ENCODE data around the gene NNMT. TPM values are rescaled to one million over a fixed set of nuclear protein-coding genes. Genes with fewer than 3 reads are reported as not detected.

Gene NNMT
- total RNA-seq, 1 experiment from 2014 or later: not detected

DNA sequence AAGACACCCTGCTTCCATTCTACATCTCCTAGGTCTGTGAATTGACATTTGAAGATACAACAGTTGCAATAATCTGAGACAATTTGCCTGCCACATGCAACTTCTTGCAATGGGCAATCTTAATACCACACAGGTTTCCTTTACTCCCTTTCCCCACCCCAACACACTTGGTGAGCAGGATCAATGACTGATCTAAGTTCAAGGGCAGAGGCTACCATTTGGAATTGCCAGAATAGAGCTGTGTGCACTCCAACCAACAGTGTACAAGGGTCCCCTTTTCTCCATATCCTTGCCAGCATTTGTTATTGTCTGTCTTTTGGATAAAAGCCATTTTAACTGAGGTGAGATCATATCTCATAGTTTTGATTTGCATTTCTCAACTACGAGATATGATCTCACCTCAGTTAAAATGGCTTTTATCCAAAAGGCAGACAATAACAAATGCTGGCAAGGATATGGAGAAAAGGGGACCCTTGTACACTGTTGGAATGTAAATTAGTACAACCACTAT lies 2.9 kb upstream of the NNMT start:
- no peak overlapping the region for H4K91ac ChIP-seq (ENCODE audit: insufficient read length, low read depth, low read length)
- Mint-ChIP-seq H3K4me3 (no peak overlapping the region), H3K9me3 (peaks cover 0 to 3% of the 10 kb centered on the region in 2 experiments; a peak in 1 of 5 replicates), H3K36me3 (ENCODE audit: insufficient read depth in 1 of 3, low read depth in 3 of 3) (no peaks in the 10 kb centered on the region; a peak in 1 of 7 replicates), H3K27me3 (ENCODE audit: low read depth) (no peaks in the 10 kb centered on the region; the same call in 1 of the 2 replicates), H3K27ac (no peak overlapping the region), H3K4me1 (peaks cover 4 to 14% of the 10 kb centered on the region in 2 experiments)
- no peaks in the 10 kb centered on the region for H3K27me3 ChIP-seq (ENCODE audit: insufficient read depth, low read length)
- no peak overlapping the region for H3K23ac ChIP-seq (ENCODE audit: insufficient read length, low read depth, low read length)
- no peak overlapping the region for H3K4me2 ChIP-seq (ENCODE audit: insufficient read depth, insufficient read length, low read length)
- no peak overlapping the region for H2BK120ac ChIP-seq (ENCODE audit: low read depth, low read length, poor library complexity, severe bottlenecking)
- H2AFZ ChIP-seq (ENCODE audit: low read length): no peak overlapping the region
- no peak for DNase-seq
- no peak overlapping the region for H2BK20ac ChIP-seq (ENCODE audit: low read depth, low read length, poor library complexity, severe bottlenecking)
- no peaks in the 10 kb centered on the region for H3K4me1 ChIP-seq (ENCODE audit: insufficient read depth, low read length)
- no peaks in the 10 kb centered on the region for H3K9me3 ChIP-seq (ENCODE audit: control insufficient read depth, low read depth, low read length)
- H4K20me1 ChIP-seq (ENCODE audit: control insufficient read depth, insufficient read depth, insufficient read length): no peaks in the 10 kb centered on the region
- H3K18ac ChIP-seq (ENCODE audit: insufficient read length, low read depth, low read length): no peak overlapping the region
- no peak overlapping the region for H3K56ac ChIP-seq (ENCODE audit: insufficient read length, low read depth, low read length)
- H3K27ac ChIP-seq (ENCODE audit: insufficient read length, low read depth, low read length): no peak overlapping the region
- no peak overlapping the region for H3K9ac ChIP-seq (ENCODE audit: extremely low read depth, insufficient read length, low read length)
- H4K5ac ChIP-seq (ENCODE audit: insufficient read length, low read depth, low read length): no peak overlapping the region
- TF ChIP-seq, protein P1, sequence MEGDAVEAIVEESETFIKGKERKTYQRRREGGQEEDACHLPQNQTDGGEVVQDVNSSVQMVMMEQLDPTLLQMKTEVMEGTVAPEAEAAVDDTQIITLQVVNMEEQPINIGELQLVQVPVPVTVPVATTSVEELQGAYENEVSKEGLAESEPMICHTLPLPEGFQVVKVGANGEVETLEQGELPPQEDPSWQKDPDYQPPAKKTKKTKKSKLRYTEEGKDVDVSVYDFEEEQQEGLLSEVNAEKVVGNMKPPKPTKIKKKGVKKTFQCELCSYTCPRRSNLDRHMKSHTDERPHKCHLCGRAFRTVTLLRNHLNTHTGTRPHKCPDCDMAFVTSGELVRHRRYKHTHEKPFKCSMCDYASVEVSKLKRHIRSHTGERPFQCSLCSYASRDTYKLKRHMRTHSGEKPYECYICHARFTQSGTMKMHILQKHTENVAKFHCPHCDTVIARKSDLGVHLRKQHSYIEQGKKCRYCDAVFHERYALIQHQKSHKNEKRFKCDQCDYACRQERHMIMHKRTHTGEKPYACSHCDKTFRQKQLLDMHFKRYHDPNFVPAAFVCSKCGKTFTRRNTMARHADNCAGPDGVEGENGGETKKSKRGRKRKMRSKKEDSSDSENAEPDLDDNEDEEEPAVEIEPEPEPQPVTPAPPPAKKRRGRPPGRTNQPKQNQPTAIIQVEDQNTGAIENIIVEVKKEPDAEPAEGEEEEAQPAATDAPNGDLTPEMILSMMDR (conservative IDR thresholded peaks at IDR 0.05): no peak
- no CpG with 5 or more reads among the region's 1 CpG for WGBS (ENCODE audit: extremely low coverage, insufficient read length, low lambda C conversion rate)
- H3K79me1 ChIP-seq (ENCODE audit: insufficient read depth, low read depth, low read length, poor library complexity, severe bottlenecking): no peaks in the 10 kb centered on the region
- H3K23me2 ChIP-seq (ENCODE audit: insufficient read length, low read depth, low read length, poor library complexity, severe bottlenecking): no peaks in the 10 kb centered on the region
- H3K79me2 ChIP-seq (ENCODE audit: insufficient read depth, low read length): no peaks in the 10 kb centered on the region
- no peak overlapping the region for H2BK12ac ChIP-seq (ENCODE audit: insufficient read length, low read depth, low read length)
- no peak overlapping the region for H2AK5ac ChIP-seq (ENCODE audit: insufficient read length, low read length)
- no peak overlapping the region for H4K8ac ChIP-seq (replicated peaks; ENCODE audit: insufficient read length, low read depth, low read length)
- H2BK15ac ChIP-seq (ENCODE audit: low read depth, low read length): no peak overlapping the region
- no peak overlapping the region for H2BK5ac ChIP-seq (ENCODE audit: insufficient read length, low read length)
- H3K4ac ChIP-seq (ENCODE audit: low read depth, low read length): no peak overlapping the region
- H3K14ac ChIP-seq (ENCODE audit: insufficient read depth, low read length): no peak overlapping the region
- no peak overlapping the region for H3T11ph ChIP-seq (ENCODE audit: low read length)
